GM21737 (cell line): ENCODE data around the gene UGT3A2.
A peak's percentile ranks its signal among the peaks of the same experiment; 100 is the strongest.

ENCODE experiments used
- ATAC-seq: cut with Tn5 transposase; IDR thresholded peaks from one replicate; pipeline ENCODE4 v1.9.1; 2021; ENCODE audit warnings: mild to moderate bottlenecking, moderate library complexity; ENCODE audit not compliant: unreplicated experiment

Gene UGT3A2

GRCh38 chr5:36066540-36067210 lies at the start of gene UGT3A2:
Gene UGT3A2, minus strand, starts transcription at chr5:36066882. Its CDS starts 93 bp downstream, at chr5:36066789.
- ATAC-seq, result no peak

- ATAC-seq, result no peak
These were observed 44.6 kb upstream of the UGT3A2 start for GRCh38 chr5:36111238-36111637.

- no peak for ATAC-seq
These were observed 42.2 kb upstream of the UGT3A2 start for GRCh38 chr5:36108758-36109460.

GRCh38 chr5:36105819-36106218 lies 39.1 kb upstream of the UGT3A2 start:
- no peak for ATAC-seq

- ATAC-seq, result no peak
These were observed 33.1 kb upstream of the UGT3A2 start for GRCh38 chr5:36099748-36100147.

- ATAC-seq, result no peak
These were observed 29.8 kb upstream of the UGT3A2 start for GRCh38 chr5:36096486-36096885.

GRCh38 chr5:36089989-36090388 lies 23.3 kb upstream of the UGT3A2 start:
- ATAC-seq, result peak; percentile 74

- peak; percentile 87 for ATAC-seq
These were observed 12.6 kb upstream of the UGT3A2 start for GRCh38 chr5:36079200-36079781.

GRCh38 chr5:36078430-36078829 lies 11.7 kb upstream of the UGT3A2 start:
- no peak for ATAC-seq

GRCh38 chr5:36073595-36074216 lies 7.0 kb upstream of the UGT3A2 start:
- ATAC-seq, result peak; percentile 70

- ATAC-seq, result no peak
These were observed 4.2 kb upstream of the UGT3A2 start for GRCh38 chr5:36070687-36071571.

GRCh38 chr5:36068751-36069281 lies 2.1 kb upstream of the UGT3A2 start:
- ATAC-seq, result no peak

- no peak for ATAC-seq
These were observed 612 bp downstream of the UGT3A2 start for GRCh38 chr5:36066001-36066539.

GRCh38 chr5:36060420-36060887 lies 6.2 kb downstream of the UGT3A2 start:
- no peak for ATAC-seq

- no peak for ATAC-seq
These were observed 6.9 kb downstream of the UGT3A2 start for GRCh38 chr5:36059571-36060419.

- no peak for ATAC-seq
These were observed 7.9 kb downstream of the UGT3A2 start for GRCh38 chr5:36058776-36059175.

- ATAC-seq, result no peak
These were observed 9.3 kb downstream of the UGT3A2 start for GRCh38 chr5:36057386-36057785.

- no peak for ATAC-seq
These were observed 10.3 kb downstream of the UGT3A2 start for GRCh38 chr5:36056422-36056821.

GRCh38 chr5:36055984-36056383 lies 10.7 kb downstream of the UGT3A2 start:
- ATAC-seq, result no peak
